HepG2 (cell line): ENCODE results near the gene PHKA2. TPM values are rescaled to one million over a fixed set of nuclear protein-coding genes. Genes with fewer than 3 reads are reported as not detected.
A peak's percentile ranks its signal among the peaks of the same experiment; 100 is the strongest.

ENCODE experiments used
- CEBPB ChIP-seq: IDR thresholded peaks from 2 replicates; pipeline ENCODE4 v1.6.1; 2011; ENCODE audit warnings: low read depth, low read length, improper control_type of control experiment, borderline replicate concordance
- GABPA ChIP-seq, 2 experiments: IDR thresholded peaks; 2 replicates each; pipeline ENCODE4 v1.6.1; 2011 to 2016; ENCODE audit warnings: low read depth in 2 of 2, low read length in 1 of 2, missing biosample characterization in 1 of 2, missing genetic modification characterization in 1 of 2
- HDAC1 ChIP-seq: sonication (generic); formaldehyde crosslinking; IDR thresholded peaks from 2 replicates; pipeline ENCODE4 v1.5.1; 2020; ENCODE audit warnings: mild to moderate bottlenecking, missing genetic modification reagents
- HMGA1 ChIP-seq: sonication (generic); formaldehyde crosslinking; conservative IDR thresholded peaks from 2 replicates; pipeline ENCODE4 v1.4.0; 2020; ENCODE audit warnings: missing genetic modification reagents
- HOXA9 ChIP-seq: sonication (generic); formaldehyde crosslinking; IDR thresholded peaks from 2 replicates; pipeline ENCODE4 v1.8.1; 2022; ENCODE audit warnings: missing genetic modification reagents, mild to moderate bottlenecking, moderate library complexity, borderline replicate concordance
- JUND ChIP-seq: sonication (generic); formaldehyde crosslinking; IDR thresholded peaks from 2 replicates; pipeline ENCODE4 v1.8.0; 2022; ENCODE audit warnings: mild to moderate bottlenecking, missing genetic modification reagents
- MAZ ChIP-seq, 2 experiments: sonication (generic) in 1 of 2; formaldehyde crosslinking in 1 of 2; IDR thresholded peaks; 2 replicates each; pipeline versions ENCODE4 v1.5.0 to v1.6.1; 2012 to 2020; ENCODE audit warnings: low read depth in 2 of 2, mild to moderate bottlenecking in 2 of 2, borderline replicate concordance in 1 of 2, improper control_type of control experiment in 1 of 2, low read length in 1 of 2, missing genetic modification reagents in 1 of 2, moderate library complexity in 1 of 2
- PRPF4 ChIP-seq: fragments of 200-400 bp; formaldehyde crosslinking; IDR thresholded peaks from 2 replicates; pipeline ENCODE4 v1.6.1; 2016; ENCODE audit warnings: low read length, low read depth; ENCODE audit not compliant: poor library complexity, severe bottlenecking
- RARA ChIP-seq: IDR thresholded peaks from 2 replicates; pipeline ENCODE4 v1.6.1; 2016; ENCODE audit warnings: missing genetic modification reagents, missing compliant biosample characterization
- RFX5 ChIP-seq: IDR thresholded peaks from 2 replicates; pipeline ENCODE4 v1.6.1; 2011; ENCODE audit warnings: low read depth, low read length, improper control_type of control experiment
- SIX1 ChIP-seq: sonication (generic); formaldehyde crosslinking; IDR thresholded peaks from 2 replicates; pipeline ENCODE4 v1.4.0; 2020; ENCODE audit warnings: missing genetic modification reagents, borderline replicate concordance
- SRF ChIP-seq: IDR thresholded peaks from 2 replicates; pipeline ENCODE4 v1.6.1; 2011; ENCODE audit warnings: mild to moderate bottlenecking, low read depth, low read length, moderate library complexity
- ZFYVE20 ChIP-seq: sonication (generic); formaldehyde crosslinking; IDR thresholded peaks from 2 replicates; pipeline ENCODE4 v1.8.0; 2023; ENCODE audit warnings: low read depth, mild to moderate bottlenecking, moderate library complexity, missing genetic modification reagents, borderline replicate concordance
- ZNF224 ChIP-seq: sonication (generic); formaldehyde crosslinking; IDR thresholded peaks from 2 replicates; pipeline ENCODE4 v1.5.0; 2020; ENCODE audit warnings: mild to moderate bottlenecking, missing genetic modification reagents
- ZNF589 ChIP-seq: sonication (generic); formaldehyde crosslinking; conservative IDR thresholded peaks from 2 replicates; pipeline ENCODE4 v1.8.0; 2022; ENCODE audit warnings: mild to moderate bottlenecking, moderate library complexity, missing genetic modification reagents
- ZNF777 ChIP-seq: sonication (generic); formaldehyde crosslinking; IDR thresholded peaks from 2 replicates; pipeline ENCODE4 v1.4.0; 2020; ENCODE audit warnings: missing genetic modification reagents
- polyA plus RNA-seq, 8 experiments: library from polyadenylated mRNA; depleted of rRNA in 3 of 8; stranded (reverse) in 7 of 8; unstranded in 1 of 8; fragments of >200 nt; fragmentation: Illumina TruSeq in 4 of 8; extraction: Trizol in 4 of 8; gene quantifications; 2 replicates each; pipeline versions ENCODE4 v1.2.1 to v1.2.3, GENCODE V29; 2011 to 2016; ENCODE audit warnings: low read depth in 4 of 8, missing spikeins in 1 of 8, mixed read lengths in 1 of 8; ENCODE audit not compliant: insufficient read depth in 1 of 8
- total RNA-seq, 5 experiments: library from RNA; depleted of rRNA; stranded (reverse); fragments of >200 nt; fragmentation: Illumina TruSeq; extraction: Trizol; gene quantifications; 2 replicates each; pipeline ENCODE4 v1.2.3, GENCODE V29; 2016; ENCODE audit warnings: low read depth in 1 of 5
- TF ChIP-seq, protein P1 (sequence below): sonication (generic); formaldehyde crosslinking; conservative IDR thresholded peaks from 2 replicates; pipeline ENCODE4 v1.8.0; 2022; ENCODE audit warnings: low read depth, missing genetic modification reagents
- TF ChIP-seq, protein P2 (sequence below): sonication (generic); formaldehyde crosslinking; IDR thresholded peaks from 2 replicates; pipeline ENCODE4 v1.4.0; 2020; ENCODE audit warnings: mild to moderate bottlenecking, low read depth, missing genetic modification reagents
- TF ChIP-seq, protein P3 (sequence below): sonication (generic); formaldehyde crosslinking; IDR thresholded peaks from 2 replicates; pipeline ENCODE4 v1.4.0; 2020; ENCODE audit warnings: low read depth, mild to moderate bottlenecking, missing genetic modification reagents
- TF ChIP-seq, protein P4 (sequence below): IDR thresholded peaks from 2 replicates; pipeline ENCODE4 v1.6.1; 2016; ENCODE audit warnings: mild to moderate bottlenecking, missing biosample characterization, missing genetic modification reagents
- TF ChIP-seq, protein P5 (sequence below): sonication (generic); formaldehyde crosslinking; IDR thresholded peaks from 2 replicates; pipeline ENCODE4 v1.4.0; 2020; ENCODE audit warnings: missing genetic modification reagents, borderline replicate concordance
- TF ChIP-seq, protein P6 (sequence below): sonication (generic); formaldehyde crosslinking; IDR thresholded peaks from 2 replicates; pipeline ENCODE4 v1.8.1; 2023; ENCODE audit warnings: missing genetic modification reagents, mild to moderate bottlenecking, borderline replicate concordance

PHKA2 gene
- total and polyA plus RNA-seq, 2 of the 13 experiments (the other 11 are each of a cell fraction or from before 2014, with no cell fraction given), result 20.5 to 273 TPM

DNA sequence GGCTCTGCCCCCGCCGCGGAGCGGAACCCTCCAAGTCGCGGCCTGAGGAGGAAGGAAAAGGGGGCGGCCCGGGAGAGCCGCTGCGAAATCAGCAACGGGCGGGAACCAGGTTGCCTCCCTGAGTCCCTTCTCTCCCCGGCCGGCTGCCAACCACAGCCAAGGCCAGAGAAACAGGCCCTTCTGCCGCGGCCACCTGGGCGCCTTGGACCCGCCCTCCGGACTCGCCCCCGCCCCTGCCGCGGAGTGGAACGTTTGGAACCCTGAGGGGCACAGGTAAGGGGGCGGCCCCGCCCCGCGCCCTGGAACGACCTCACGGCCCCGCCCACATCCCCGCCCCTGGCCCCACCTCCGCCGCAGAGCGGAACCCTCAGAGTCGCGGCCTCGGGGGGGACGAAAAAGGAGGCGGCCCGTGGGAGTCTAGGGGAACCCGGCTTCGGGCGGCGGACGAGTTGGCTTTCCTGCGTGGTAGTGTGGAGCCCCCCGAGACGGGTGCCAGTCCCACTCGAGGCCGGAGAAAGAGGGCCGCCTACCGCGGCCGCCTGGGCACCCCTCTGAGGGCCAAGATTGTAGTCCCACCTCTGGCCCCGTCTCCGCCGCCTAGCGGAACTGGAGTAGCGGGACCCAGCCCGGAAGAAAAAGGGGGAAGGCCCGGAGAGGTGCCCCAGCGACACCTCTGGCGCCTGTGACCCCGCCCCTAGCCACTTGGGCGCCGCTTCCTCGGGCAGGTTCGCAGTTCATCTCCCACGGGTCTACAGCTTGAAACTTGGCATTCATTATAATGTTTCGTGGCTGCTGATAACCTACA lies 669 bp upstream of the PHKA2 start (continued):
- TF ChIP-seq MAZ (IDR thresholded peaks at IDR 0.05; ENCODE audit: borderline replicate concordance, low read depth, low read length) (peak; percentile 3; the same call in 1 of the 2 replicates), MAZ (CRISPR knock-in tag; IDR thresholded peaks at IDR 0.05; ENCODE audit: low read depth) (peak; percentile 56; the same call in 1 of the 2 replicates), HDAC1 (CRISPR knock-in tag) (0 out of 2 replicates have a peak, but pooled peaks have one; percentile 31), ZNF224 (CRISPR knock-in tag) (no peak), ZNF589 (CRISPR knock-in tag) (no peak), PRPF4 (no peak), GABPA (IDR thresholded peaks at IDR 0.05; ENCODE audit: low read depth, low read length) (peak; percentile 71), GABPA (CRISPR knock-in tag; IDR thresholded peaks at IDR 0.05; ENCODE audit: low read depth) (peak; percentile 90), SRF (no peak), JUND (CRISPR knock-in tag) (no peak), ZFYVE20 (CRISPR knock-in tag) (no peak), ZNF777 (CRISPR knock-in tag) (peak; percentile 47; the same call in 1 of the 2 replicates), HOXA9 (CRISPR knock-in tag) (no peak), HMGA1 (no peak), SIX1 (no peak), RARA (peak; percentile 39; the same call in 1 of the 2 replicates), RFX5 (no peak), CEBPB (no peak)
- TF ChIP-seq, protein P1, sequence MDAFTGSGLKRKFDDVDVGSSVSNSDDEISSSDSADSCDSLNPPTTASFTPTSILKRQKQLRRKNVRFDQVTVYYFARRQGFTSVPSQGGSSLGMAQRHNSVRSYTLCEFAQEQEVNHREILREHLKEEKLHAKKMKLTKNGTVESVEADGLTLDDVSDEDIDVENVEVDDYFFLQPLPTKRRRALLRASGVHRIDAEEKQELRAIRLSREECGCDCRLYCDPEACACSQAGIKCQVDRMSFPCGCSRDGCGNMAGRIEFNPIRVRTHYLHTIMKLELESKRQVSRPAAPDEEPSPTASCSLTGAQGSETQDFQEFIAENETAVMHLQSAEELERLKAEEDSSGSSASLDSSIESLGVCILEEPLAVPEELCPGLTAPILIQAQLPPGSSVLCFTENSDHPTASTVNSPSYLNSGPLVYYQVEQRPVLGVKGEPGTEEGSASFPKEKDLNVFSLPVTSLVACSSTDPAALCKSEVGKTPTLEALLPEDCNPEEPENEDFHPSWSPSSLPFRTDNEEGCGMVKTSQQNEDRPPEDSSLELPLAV (CRISPR knock-in tag), result no peak
- TF ChIP-seq, protein P2, sequence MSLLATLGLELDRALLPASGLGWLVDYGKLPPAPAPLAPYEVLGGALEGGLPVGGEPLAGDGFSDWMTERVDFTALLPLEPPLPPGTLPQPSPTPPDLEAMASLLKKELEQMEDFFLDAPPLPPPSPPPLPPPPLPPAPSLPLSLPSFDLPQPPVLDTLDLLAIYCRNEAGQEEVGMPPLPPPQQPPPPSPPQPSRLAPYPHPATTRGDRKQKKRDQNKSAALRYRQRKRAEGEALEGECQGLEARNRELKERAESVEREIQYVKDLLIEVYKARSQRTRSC (CRISPR knock-in tag), result no peak
- TF ChIP-seq, protein P3, sequence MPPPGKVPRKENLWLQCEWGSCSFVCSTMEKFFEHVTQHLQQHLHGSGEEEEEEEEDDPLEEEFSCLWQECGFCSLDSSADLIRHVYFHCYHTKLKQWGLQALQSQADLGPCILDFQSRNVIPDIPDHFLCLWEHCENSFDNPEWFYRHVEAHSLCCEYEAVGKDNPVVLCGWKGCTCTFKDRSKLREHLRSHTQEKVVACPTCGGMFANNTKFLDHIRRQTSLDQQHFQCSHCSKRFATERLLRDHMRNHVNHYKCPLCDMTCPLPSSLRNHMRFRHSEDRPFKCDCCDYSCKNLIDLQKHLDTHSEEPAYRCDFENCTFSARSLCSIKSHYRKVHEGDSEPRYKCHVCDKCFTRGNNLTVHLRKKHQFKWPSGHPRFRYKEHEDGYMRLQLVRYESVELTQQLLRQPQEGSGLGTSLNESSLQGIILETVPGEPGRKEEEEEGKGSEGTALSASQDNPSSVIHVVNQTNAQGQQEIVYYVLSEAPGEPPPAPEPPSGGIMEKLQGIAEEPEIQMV, result no peak
- TF ChIP-seq, protein P4, sequence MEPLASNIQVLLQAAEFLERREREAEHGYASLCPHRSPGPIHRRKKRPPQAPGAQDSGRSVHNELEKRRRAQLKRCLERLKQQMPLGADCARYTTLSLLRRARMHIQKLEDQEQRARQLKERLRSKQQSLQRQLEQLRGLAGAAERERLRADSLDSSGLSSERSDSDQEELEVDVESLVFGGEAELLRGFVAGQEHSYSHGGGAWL (CRISPR knock-in tag), result no peak
- TF ChIP-seq, protein P5, sequence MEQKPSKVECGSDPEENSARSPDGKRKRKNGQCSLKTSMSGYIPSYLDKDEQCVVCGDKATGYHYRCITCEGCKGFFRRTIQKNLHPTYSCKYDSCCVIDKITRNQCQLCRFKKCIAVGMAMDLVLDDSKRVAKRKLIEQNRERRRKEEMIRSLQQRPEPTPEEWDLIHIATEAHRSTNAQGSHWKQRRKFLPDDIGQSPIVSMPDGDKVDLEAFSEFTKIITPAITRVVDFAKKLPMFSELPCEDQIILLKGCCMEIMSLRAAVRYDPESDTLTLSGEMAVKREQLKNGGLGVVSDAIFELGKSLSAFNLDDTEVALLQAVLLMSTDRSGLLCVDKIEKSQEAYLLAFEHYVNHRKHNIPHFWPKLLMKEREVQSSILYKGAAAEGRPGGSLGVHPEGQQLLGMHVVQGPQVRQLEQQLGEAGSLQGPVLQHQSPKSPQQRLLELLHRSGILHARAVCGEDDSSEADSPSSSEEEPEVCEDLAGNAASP (CRISPR knock-in tag), result peak; percentile 90
- TF ChIP-seq, protein P6, sequence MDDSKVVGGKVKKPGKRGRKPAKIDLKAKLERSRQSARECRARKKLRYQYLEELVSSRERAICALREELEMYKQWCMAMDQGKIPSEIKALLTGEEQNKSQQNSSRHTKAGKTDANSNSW, result no peak
